GM21737 (cell line): ENCODE results near the gene TRPV3.
"Not testable (repeated sequence)": the region's sequence is repeated elsewhere in the genome, so short reads cannot be mapped to it uniquely, and the experiment has no call there.

ENCODE experiments used
- ATAC-seq: cut with Tn5 transposase; IDR thresholded peaks from one replicate; pipeline ENCODE4 v1.9.1; 2021; ENCODE audit warnings: mild to moderate bottlenecking, moderate library complexity; ENCODE audit not compliant: unreplicated experiment

The TRPV3 gene

DNA sequence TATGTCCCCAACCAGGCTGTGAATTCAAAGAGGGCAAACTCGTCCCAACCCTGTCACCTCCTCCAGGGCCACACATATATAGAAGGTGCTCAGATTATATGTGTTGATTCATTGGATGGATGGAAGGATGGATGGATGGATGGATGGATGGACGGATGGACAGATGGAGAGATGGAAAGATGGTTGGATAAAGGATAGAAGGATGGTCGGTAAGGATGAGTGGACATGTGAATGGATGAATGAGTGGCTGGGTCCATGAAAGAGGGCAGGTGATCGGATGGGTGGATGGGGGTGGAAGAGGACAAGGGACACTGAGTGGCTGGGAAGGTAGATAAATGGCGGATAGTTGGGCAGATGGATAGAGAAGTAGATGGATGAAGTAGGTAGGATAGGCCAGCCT lies 30.1 kb downstream of the TRPV3 start:
- ATAC-seq: no peak

DNA sequence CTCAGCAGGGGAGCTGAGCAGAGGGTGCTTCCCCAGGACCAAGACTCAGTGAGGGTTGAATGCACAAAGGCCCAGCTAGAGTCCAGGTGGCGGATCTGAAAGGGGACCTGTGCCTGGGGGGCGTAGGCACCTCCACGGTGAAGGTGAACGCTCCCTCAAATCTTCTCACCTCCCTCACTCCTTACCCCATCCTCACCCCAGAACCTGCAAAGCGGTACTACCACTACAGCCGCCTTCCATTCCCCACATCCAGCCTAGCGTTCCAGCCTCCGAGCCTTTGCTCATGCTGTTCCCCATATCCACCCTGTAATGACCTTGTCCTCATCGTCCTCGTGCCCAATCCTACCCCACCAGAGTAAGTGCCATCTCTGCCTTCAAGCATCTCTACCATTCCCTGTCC lies 30.6 kb downstream of the TRPV3 start:
- ATAC-seq: no peak

DNA sequence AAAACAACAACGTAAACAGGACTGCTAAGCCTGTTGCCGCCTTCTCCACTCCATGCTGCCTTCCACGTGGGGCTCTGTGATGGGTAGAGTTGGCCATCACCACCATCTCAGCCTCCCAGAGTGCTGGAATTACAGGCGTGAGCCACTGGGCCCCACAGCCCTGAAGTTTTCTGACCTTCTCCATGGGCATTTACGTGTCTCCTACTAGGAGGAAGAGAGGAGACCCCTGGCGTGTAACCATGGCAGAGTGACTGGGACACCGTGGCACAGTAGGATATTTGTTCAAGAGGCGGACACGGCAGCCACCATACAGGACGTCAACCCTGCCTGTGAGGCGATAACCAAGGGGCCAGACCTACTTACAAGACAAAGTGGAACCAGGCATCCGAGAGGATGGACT lies 31.1 kb downstream of the TRPV3 start:
- no peak for ATAC-seq

DNA sequence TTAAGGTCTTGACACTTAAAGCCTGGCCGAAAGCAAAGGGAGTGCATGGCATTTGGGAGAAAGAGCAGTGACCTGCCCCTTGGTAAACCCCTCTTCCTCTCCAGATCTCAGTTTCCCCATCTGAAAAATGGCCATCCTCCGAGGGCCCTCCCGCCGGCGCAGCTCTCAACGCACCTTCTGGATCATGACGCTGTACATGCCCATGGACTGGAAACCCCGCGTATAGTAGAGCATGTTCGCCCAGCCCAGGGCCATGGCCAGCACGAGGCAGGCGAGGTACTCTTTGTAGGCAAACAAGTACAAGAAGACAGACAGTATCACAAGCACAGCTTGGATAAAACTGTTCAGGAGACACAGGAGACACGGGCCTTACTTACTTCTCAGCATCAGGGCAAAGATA lies 33.6 kb downstream of the TRPV3 start:
- no peak for ATAC-seq

DNA sequence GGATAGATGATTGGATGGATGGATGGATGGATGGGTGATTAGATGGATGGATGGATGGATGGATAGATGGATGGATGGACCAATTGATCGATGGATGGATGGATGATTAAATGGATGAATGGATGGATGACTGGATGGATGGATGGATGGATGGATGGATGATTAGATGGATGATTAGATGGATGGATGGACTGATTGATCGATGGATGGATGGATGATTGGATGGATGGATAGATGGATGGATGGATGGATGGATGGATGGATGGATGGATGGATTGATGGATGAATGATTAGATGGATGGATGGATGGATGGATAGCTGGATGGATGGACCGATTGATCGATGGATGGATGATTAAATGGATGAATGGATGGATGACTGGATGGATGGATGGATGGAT lies 38.1 kb downstream of the TRPV3 start:
- not testable (repeated sequence) for ATAC-seq

DNA sequence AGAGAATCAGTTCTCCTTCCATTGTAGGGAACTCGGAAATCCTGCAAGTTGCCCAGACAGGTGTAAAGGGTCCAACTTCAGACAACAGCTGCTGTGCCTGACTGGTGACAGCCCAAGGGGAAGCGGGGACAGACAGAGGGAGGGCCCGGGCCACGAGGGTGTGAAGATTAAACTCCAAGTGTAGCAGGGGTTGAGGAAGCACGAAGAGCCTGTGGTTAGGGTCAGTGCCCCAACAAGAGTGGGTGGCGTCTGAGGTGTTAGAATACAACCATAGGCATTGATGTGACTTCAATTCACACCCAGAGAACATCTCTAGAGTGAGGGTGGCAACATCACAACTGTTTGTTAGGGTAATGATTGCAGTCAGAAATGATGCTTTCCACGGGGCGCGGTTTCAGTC lies 42.7 kb downstream of the TRPV3 start:
- no peak for ATAC-seq

DNA sequence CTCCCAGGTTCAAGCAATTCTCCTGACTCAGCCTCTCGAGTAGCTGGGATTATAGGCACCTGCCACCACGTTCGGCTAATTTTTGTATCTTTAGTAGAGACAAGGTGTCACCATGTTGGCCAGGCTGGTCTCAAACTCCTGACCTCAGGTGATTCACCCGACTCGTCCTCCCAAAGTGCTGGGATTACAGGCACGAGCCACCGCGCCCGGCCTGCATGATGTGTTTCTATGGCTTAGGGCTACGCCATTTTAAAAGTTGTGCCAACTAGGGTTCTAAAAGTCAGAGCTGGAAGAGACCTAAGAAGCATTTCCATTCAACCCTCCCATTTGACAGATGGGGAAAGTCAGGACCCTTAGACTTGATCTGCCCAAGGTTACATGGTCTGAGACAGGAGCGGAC lies 43.4 kb downstream of the TRPV3 start:
- ATAC-seq: not testable (repeated sequence)

DNA sequence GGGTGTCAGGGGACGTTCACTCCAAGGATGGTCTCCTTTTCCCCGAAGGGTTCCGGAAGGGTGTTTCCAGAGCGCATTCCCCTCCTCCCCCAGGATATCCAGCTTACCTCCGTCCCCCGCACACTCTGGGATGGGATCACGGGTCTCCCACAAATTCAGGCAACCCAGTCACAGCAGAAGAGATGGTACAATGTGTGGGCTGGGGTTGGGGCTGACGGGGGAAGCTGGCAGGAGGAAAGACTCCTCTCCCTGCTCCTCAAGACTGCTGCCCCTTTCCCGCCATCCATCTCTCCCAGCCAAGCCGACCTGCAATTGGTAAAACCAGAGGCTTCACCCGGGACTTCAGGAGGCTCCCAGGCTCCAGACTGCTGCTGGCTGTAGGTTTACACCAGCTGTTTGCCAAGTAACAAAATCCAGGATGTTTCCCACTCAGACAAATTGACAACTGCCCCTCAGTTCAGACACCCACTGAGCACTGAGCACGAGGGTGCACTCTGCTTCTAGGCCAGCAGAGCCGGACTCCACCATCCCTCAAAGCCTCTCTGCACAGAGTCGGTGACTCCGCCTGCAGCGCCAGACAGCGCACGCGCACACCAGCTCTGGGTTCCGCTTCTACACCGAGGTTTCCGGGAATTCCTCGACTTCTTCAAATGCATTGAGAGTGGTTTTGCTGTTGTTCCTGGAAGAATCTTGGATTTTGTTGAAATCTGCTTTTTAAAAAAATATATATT lies 44.1 kb downstream of the TRPV3 start:
- ATAC-seq: no peak

DNA sequence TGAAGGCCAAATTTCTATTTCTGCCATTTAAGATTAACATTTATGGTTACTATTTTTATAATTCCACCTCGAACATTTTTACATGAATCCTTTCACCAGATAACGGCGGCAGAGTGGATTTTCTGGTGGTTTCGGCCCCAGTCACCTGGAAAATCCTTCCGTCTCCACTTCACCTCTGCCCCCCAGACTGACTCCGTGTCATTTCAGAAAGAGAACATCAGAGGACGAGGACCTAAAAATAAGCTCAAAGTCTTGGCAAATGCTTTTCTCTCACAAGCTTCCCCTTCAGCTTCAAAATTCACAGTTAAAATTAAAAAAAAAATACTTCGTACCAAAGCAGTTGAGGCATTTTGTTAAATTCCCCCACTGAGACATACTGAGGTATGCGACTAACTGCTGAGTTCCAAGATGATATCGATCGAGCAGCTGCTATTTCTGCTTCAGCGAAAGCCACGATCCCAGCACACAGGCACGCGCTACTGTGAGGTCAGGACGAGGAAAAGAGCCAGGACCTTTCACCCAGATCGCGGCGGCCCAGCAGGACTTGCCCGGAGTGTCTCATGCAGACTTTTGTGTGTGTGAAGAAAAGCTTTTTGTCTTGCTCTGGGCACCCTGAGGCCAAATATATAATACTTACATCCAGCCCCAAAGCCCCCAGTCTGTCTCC lies 45.0 kb downstream of the TRPV3 start:
- no peak for ATAC-seq

DNA sequence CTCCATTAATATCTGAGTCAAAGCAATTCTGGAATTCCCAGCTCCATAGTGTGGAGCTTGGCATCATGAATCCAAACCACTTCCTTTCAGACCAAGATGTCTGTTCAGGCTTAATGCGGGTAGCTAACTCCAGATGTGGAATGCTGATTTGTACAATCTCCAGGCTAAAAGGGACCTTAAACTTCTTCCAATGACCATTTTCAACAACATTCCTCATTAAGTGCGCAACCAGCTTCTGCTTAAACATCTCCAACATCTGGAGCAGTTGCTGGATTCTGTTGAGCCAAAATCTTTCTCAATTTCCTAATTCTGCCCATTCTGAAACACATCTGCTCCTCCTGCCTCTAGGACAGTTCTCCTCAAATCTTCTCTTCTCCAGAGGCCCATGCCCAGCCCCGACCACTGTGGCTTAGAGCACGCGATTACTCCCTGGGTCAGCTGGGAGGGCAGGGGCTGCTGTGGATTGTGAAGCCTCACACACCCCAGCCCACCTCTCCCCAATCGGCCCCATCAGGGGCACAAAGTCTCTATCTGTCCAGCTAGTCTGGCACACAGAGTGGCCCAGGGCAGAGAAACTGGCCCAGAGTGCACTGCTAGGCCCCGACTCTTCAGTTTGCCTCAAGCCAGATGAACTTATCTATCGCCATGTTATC lies 45.6 kb downstream of the TRPV3 start:
- no peak for ATAC-seq

DNA sequence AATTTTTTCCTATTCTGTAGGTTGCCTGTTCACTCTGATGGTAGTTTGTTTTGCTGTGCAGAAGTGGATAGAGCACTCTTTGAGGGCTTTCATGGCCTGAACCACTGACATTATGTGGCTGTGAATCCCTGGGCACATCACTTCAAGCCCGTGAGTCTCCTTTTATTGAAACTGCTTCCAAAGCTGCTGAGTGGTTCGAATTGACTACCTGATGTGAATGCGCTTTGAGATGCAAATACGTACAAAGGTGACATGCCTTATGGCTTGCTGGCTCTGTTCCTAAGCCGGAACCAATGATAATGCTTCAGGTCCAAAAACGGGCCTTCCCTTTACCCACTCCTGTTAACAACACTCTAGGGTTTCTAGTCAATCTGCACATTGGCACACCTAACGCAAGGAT lies 47.5 kb downstream of the TRPV3 start:
- ATAC-seq: no peak

DNA sequence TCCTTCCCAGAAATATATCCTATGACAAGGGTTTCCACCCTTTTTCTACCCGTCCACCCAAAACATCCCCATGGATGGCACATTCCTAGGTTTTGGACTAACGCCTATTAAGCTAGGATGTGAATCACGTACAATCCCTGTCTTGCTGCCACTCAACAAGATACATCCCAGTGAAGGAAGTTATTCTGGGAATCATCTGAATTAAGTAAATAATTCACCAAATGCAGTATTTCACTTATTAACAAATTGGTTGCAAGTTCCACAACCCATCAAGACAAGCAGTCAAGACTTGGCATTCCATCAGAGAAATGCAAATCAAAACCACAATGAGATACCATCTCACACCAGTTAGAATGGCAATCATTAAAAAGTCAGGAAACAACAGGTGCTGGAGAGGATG lies 49.7 kb downstream of the TRPV3 start:
- ATAC-seq: no peak

DNA sequence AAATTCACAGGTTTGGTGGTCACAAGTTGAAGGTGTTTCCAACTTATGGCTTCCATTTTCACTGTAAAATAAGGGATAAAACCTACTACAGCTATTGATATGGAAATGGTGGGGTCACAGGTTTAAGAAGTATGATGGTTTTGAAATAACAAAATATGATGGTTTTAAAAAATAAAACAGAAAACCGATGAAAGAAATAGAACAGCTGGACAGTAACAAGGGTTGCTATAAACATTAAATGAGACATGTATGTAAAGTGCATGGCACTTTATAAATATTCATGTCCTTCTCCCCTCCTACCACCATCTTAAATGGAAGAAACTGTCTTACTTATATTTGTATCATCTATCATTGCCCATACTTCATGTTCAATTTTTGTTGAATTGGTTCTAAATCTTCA lies 50.5 kb downstream of the TRPV3 start:
- ATAC-seq: no peak

DNA sequence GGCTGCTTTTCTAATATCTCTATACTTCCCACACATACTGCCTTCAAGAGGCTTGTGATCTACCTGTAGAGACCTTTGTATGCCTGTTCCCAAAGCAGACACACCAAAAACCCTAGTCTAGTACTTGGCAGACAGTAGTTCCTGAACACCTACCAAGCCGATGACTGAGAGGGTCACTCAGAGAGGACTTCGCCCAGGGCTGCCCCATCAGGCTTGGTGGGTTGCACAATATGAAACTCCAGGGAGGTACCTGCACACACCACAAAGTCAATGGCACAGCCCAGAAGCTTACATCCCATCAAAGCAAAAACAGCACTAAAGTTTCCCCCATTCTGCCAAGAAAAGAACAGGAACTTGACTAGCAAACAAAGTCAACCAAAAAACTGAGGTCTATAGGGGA lies 51.6 kb downstream of the TRPV3 start:
- no peak for ATAC-seq

DNA sequence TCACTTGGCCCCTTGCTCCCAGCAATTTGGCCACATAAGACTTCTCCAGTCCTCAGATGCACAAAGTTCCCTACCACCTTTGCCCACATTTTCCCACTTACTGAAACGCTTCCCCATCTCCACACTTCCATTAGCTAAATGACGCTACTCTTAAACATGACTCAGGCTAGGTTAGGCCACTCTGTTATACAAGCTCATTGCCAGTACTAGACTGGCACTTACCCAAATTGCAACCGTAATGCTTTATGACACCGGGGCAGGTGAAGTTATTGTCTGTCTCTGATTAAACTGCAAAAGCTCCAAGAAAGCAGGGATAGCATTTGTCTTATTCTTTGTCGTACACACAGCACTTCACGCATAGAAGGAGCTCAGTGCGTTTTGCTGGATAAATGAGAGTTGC lies 52.6 kb downstream of the TRPV3 start:
- no peak for ATAC-seq

DNA sequence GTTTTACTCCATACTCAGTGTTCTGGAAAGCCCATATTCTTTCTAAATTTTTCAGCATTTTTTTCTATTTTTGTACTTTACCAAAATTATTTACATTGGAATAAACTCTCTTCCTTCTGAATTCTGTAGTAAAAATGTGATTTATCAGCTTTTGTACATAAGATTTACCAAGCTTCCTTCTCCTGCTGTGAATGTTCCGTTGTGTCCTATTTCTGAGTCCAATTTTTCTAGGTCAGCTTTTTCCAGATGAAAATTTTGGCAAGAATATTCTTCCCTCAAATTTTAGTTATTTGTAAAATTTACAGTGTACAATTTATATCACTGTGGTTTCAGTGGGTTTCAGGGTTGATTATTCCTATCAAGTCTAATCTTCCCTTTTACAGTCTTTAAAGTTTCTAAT lies 54.3 kb downstream of the TRPV3 start:
- no peak for ATAC-seq

DNA sequence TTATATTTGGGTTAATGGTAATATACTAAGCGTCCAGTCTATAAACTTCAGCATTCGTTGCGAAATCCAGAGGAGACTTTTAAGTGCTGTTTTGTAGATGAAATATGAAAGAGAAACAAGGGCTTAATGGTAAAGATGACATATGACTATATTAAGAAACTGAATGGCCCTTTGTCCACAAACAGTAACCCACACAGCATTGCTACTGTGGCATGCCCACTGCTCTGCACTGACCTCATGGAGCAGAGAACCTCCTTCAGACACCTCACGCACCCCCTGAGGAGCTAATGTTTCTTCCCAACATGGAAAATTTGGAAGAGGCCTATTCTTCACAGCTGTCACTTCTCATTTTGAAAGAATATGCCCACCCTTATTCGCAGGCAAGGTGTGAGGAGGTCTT lies 55.1 kb downstream of the TRPV3 start:
- no peak for ATAC-seq

DNA sequence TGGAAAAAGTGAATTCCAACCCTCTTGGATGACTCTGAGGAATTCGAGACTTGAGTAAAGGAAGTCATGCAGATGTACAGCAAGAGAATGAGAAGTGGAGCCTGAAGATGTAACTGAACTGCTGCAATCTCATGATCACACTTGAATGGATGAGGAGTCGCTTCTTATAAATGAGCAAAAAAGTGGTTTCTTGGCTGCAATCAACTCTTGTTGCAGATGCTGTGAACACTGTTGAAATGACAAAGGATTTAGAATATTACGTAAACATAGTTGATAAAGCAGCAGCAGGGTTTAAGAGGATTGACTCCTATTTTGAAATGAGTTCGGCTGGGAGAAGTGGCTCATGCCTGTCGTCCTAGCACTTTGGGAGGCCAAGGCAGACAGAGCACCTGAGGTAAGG lies 56.3 kb downstream of the TRPV3 start:
- no peak for ATAC-seq

DNA sequence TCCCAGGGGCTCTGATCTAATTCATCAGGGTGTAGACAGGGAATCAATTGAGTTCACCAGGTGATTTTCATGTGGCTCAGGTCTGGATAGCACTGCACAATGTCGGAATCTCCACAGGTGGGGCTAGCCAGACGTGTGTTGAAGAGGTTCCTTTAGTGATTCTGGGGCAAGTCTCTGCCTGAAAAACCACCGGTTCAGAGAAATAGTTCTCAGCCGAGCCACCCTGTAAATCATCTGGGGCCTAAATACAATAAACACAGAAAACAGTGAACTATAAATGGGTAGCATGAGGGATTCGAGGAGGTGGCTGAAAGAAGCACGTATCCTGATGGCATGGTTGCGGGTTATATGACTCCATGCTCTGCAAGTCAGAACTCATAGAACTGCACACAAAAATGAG lies 60.5 kb downstream of the TRPV3 start:
- ATAC-seq: no peak

DNA sequence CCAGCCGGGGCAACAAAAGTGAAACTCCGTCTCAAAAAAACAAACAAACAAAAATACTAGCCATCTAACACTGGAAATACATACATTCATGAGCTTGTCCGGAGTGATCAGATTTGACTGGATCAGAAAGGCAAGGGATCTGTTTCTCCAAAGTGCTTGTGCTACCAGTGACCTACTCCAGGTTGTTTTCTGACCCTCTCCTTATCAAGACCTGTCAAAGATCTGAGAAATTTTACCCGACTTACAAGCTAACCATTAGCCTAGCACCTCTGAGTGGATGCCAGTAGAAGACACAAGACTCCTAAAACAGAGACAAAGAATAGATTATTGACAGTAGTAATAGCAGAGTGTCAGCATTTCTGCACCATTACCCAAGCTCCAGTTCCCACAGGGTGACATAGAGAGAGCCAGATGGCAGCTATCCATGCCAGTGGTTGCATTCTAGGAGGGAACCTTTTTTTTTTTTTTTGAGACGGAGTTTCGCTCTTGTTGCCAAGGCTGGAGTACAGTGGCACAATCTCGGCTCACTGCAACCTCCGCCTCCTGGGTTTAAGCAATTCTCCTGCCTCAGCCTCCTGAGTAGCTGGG lies 72.0 kb downstream of the TRPV3 start:
- ATAC-seq: no peak

DNA sequence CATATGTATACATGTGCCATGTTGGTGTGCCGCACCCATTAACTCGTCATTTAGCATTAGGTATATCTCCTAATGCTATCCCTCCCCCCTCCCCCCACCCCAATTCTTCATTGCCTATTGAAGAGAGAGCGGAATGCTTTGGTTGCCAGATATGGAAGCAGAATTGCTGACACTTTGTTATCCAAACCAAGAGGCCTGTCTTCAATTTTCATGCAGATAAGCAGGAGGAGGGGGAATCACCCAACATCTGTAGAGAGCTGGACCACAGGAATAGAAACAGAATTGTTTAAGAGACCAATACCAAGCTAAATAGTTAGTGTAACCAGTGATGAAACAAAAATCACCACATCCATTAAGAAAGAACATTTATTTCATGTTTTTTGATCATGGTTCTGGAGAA lies 74.8 kb downstream of the TRPV3 start:
- no peak for ATAC-seq

DNA sequence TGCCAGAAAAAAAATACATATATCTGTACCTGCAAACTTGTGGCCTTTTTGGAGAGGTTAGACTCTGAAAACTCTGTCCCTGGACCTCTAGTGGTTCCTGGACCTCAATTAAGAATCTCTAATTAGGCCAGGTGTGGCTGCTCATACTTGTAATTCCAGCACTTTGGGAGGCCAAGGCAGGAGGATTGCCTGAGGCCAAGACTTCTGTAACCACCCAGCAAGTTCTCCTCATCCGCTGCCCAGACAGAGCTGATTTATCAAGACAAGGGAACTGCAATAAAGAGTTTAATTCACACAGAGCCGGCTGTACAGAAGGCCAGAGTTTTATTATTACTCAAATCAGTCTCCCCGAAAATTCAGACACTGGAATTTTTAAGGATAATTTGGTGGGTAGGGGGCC lies 77.6 kb downstream of the TRPV3 start:
- ATAC-seq: no peak
